HG03064 (cell line): ENCODE data around the gene GNLY.

Experiments used
- ATAC-seq: cut with Tn5 transposase; IDR thresholded peaks from one replicate; pipeline ENCODE4 v1.9.1; 2021; ENCODE audit warnings: low read depth; ENCODE audit not compliant: unreplicated experiment

GNLY gene

GRCh38 chr2:85723707-85724360 lies 29.7 kb downstream of the GNLY start:
- no peak for ATAC-seq

- no peak for ATAC-seq
Measured at GRCh38 chr2:85724731-85725181, 30.6 kb downstream of the GNLY start.

- no peak for ATAC-seq
Measured at GRCh38 chr2:85725451-85725850, 31.3 kb downstream of the GNLY start.

GRCh38 chr2:85727798-85728197 lies 33.6 kb downstream of the GNLY start:
- ATAC-seq, result no peak

- no peak for ATAC-seq
Measured at GRCh38 chr2:85728342-85728741, 34.2 kb downstream of the GNLY start.

- no peak for ATAC-seq
Measured at GRCh38 chr2:85728883-85729824, 35.0 kb downstream of the GNLY start.

- ATAC-seq, result no peak
Measured at GRCh38 chr2:85729825-85730510, 35.8 kb downstream of the GNLY start.

GRCh38 chr2:85730686-85731230 lies 36.6 kb downstream of the GNLY start:
- no peak for ATAC-seq

GRCh38 chr2:85731606-85732005 lies 37.4 kb downstream of the GNLY start:
- ATAC-seq, result no peak

GRCh38 chr2:85732467-85733120 lies 38.4 kb downstream of the GNLY start:
- no peak for ATAC-seq

GRCh38 chr2:85733121-85733960 lies 39.2 kb downstream of the GNLY start:
- no peak for ATAC-seq

- ATAC-seq, result no peak
Measured at GRCh38 chr2:85734015-85734414, 39.9 kb downstream of the GNLY start.

- ATAC-seq, result no peak
Measured at GRCh38 chr2:85734942-85735608, 40.9 kb downstream of the GNLY start.

- no peak for ATAC-seq
Measured at GRCh38 chr2:85735691-85736090, 41.5 kb downstream of the GNLY start.

GRCh38 chr2:85736456-85737355 lies 42.5 kb downstream of the GNLY start:
- no peak for ATAC-seq

GRCh38 chr2:85737481-85737880 lies 43.3 kb downstream of the GNLY start:
- ATAC-seq, result no peak

GRCh38 chr2:85737961-85738360 lies 43.8 kb downstream of the GNLY start:
- no peak for ATAC-seq

- ATAC-seq, result no peak
Measured at GRCh38 chr2:85740193-85740592, 46.0 kb downstream of the GNLY start.
